IMR-90 (cell line): ENCODE results near the gene GTPBP10.

ENCODE experiments used
- BHLHE40 ChIP-seq: fragments of 150-350 bp; IDR thresholded peaks from 2 replicates; pipeline ENCODE4 v1.6.1; 2016; ENCODE audit warnings: mild to moderate bottlenecking, low read depth, low read length
- CEBPB ChIP-seq: IDR thresholded peaks from 2 replicates; pipeline ENCODE4 v1.6.1; 2012; ENCODE audit warnings: low read depth, low read length, improper control_type of control experiment
- CHD1 ChIP-seq: IDR thresholded peaks from 2 replicates; pipeline ENCODE4 v1.6.1; 2012; ENCODE audit warnings: low read depth, low read length, improper control_type of control experiment
- FOS ChIP-seq: fragments of 150-350 bp; IDR thresholded peaks from 2 replicates; pipeline ENCODE4 v1.6.1; 2016; ENCODE audit warnings: low read depth, low read length
- MXI1 ChIP-seq: IDR thresholded peaks from 2 replicates; pipeline ENCODE4 v1.6.1; 2012; ENCODE audit warnings: low read depth, mild to moderate bottlenecking, low read length, moderate library complexity, borderline replicate concordance
- NFE2L2 ChIP-seq: fragments of 150-350 bp; IDR thresholded peaks from 2 replicates; pipeline ENCODE4 v1.6.1; 2016; ENCODE audit warnings: low read depth, mild to moderate bottlenecking, low read length
- POLR2A ChIP-seq: IDR thresholded peaks from 2 replicates; pipeline ENCODE4 v1.6.1; 2012; ENCODE audit warnings: mild to moderate bottlenecking, low read depth, low read length
- RAD21 ChIP-seq: IDR thresholded peaks from 2 replicates; pipeline ENCODE4 v1.6.1; 2012; ENCODE audit warnings: low read length, improper control_type of control experiment
- RCOR1 ChIP-seq: IDR thresholded peaks from 2 replicates; pipeline ENCODE4 v1.6.1; 2012; ENCODE audit warnings: mild to moderate bottlenecking, low read length, improper control_type of control experiment; ENCODE audit not compliant: insufficient replicate concordance
- RFX5 ChIP-seq: IDR thresholded peaks from 2 replicates; pipeline ENCODE4 v1.8.0; 2012; ENCODE audit warnings: low read depth, mild to moderate bottlenecking, low read length, moderate library complexity
- SMC3 ChIP-seq: fragments of 150-350 bp; IDR thresholded peaks from 2 replicates; pipeline ENCODE4 v1.6.1; 2016; ENCODE audit warnings: low read depth, mild to moderate bottlenecking, antibody characterized with exemption, low read length, moderate library complexity
- TF ChIP-seq, protein P1 (sequence below): conservative IDR thresholded peaks from 2 replicates; pipeline ENCODE4 v1.5.1; 2012; ENCODE audit warnings: mild to moderate bottlenecking, low read depth, low read length, improper control_type of control experiment
- TF ChIP-seq, protein P2 (sequence below): fragments of 150-350 bp; IDR thresholded peaks from 2 replicates; pipeline ENCODE4 v1.6.1; 2017; ENCODE audit warnings: mild to moderate bottlenecking, antibody characterized with exemption, low read length, low read depth

DNA sequence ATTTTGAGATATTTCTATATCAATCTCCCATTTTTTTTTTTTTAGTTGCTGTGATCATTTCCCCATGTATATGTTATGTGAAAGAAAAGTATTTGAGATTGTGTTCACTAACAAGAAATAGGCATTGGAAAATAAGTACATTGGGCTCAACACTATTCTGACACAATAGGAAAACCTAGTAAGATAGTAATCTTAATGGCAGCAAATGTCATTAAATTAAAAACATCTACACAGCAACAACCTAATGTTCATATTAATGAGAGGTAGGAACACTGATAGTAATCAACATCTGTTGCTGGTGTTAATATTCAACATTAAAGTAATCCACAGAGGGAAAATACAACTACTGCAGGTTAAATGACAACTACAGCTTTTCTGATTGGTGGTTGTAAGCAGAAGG, 1.5 kb upstream of the GTPBP10 start:
- TF ChIP-seq SMC3 (no peak), POLR2A (no peak), CEBPB (no peak), CHD1 (no peak), FOS (no peak), RFX5 (no peak), RAD21 (no peak), MXI1 (no peak), RCOR1 (no peak), BHLHE40 (no peak), NFE2L2 (no peak)
- TF ChIP-seq, protein P1, sequence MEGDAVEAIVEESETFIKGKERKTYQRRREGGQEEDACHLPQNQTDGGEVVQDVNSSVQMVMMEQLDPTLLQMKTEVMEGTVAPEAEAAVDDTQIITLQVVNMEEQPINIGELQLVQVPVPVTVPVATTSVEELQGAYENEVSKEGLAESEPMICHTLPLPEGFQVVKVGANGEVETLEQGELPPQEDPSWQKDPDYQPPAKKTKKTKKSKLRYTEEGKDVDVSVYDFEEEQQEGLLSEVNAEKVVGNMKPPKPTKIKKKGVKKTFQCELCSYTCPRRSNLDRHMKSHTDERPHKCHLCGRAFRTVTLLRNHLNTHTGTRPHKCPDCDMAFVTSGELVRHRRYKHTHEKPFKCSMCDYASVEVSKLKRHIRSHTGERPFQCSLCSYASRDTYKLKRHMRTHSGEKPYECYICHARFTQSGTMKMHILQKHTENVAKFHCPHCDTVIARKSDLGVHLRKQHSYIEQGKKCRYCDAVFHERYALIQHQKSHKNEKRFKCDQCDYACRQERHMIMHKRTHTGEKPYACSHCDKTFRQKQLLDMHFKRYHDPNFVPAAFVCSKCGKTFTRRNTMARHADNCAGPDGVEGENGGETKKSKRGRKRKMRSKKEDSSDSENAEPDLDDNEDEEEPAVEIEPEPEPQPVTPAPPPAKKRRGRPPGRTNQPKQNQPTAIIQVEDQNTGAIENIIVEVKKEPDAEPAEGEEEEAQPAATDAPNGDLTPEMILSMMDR = no peak
- TF ChIP-seq, protein P2, sequence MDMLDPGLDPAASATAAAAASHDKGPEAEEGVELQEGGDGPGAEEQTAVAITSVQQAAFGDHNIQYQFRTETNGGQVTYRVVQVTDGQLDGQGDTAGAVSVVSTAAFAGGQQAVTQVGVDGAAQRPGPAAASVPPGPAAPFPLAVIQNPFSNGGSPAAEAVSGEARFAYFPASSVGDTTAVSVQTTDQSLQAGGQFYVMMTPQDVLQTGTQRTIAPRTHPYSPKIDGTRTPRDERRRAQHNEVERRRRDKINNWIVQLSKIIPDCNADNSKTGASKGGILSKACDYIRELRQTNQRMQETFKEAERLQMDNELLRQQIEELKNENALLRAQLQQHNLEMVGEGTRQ = no peak
